Measurements from ENCODE around the gene RNU4-1.
"Not testable (repeated sequence)": the region's sequence is repeated elsewhere in the genome, so short reads cannot be mapped to it uniquely, and the experiment has no call there.

The RNU4-1 gene

DNA sequence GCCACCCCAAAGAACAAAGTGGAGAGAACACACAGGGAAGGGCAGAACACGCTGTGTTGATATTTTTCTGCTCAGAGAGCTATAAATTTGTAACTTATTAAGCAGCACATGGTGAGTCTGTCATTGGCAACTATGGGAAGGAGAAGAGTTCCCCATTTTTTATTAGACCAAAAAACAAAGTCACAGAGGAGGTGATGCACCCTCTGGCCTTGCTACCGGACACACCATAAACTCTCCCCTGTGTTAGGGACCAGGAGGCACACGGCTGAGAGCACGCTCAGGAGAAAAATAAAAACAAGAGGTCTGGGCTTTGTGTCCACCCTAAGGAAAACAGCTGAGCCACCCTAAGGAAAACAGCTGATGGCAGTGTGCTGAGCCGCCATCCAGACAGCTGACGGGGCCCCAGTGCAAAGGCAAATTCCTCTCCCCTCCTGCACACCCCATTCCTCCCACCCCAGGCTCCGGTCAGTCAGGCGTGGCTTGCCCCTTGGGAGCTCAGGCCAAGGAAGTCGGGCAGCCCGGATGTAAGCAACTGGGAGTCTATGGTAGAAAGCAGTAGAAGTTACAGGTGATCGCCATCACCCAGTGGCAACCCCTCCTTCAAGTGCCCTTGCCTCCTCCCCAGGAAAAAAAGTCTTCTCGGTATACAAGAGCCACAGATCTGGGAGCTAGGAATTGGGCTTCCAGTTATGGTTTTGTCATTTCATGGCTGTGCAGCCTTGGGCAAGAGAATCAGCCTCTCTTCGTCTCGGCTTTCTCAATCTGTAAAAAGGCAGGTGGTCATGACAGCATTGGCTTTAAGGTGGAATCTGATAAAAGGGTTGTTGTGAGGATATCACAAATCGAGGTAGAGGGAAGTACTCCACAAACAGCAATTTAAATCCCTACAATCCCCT lies 29.9 kb downstream of the RNU4-1 start:
- intact Hi-C loops (cut with DNase I), result no loop called here
- no peak for DNase-seq

DNA sequence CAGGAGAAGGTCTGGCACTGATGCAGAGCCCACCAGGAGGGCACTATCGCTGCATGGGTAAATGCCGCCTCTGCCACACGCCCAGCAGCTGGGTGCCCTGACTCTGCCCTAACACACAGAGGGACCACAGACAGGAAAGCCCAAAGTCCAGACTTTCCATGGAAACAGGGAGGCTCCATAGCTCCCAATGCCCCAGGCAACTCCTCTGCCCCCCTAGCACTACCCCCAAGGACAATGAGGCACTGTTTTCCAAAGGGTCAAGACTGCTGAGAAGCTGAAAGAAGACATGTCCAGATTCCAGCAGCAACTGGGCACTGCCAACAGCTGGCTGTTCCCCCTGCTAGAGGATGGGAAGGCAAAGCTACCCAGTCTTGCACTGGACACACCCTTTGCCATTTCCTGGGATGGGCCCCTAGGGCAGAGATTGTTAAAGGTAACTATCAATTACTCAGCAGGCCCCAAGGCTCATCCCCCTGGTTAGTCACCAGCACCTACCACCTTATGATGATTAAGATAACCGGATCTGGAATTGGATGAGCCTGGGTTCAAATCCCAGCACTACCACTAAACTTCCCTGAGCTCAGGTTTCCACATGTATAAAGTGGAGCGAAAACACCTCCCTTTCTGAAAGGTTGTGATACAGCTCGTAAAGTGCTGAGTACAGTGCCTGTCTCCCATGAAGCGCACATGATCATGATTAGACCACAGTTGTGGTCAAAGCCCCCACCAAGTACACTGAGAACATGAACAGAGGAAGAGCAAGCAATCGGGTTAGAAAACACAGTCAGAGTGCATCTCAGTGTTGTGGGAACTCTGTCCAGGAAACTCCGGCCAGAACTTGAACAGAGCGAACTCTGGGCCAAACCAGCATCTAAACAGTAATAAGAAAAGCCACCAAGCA lies 30.8 kb downstream of the RNU4-1 start:
- DNase-seq, result peak in 20 of 42 donors; percentile 16 to 65 (median 36)
- intact Hi-C loops (cut with DNase I), result no loop called here

DNA sequence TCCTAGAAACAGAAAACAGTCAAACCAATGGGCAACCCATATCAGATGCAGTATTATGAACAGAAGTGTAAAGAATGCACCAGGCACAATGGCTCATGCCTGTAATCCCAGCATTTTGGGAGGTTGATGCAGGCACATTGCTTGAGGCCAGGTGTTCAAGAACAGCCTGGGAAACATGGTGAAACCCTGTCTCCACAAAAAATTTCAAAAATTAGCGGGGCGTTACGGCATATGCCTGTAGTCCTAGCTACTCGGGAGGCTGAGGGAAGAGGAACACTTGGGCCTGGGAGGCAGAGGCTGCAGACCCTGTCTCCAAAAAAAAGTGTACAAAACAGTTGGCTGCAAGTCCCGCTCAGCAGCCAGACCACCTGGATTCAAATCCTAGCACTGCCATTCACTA lies 32.4 kb downstream of the RNU4-1 start:
- DNase-seq, result no peak
- intact Hi-C loops (cut with DNase I), result no loop called here

DNA sequence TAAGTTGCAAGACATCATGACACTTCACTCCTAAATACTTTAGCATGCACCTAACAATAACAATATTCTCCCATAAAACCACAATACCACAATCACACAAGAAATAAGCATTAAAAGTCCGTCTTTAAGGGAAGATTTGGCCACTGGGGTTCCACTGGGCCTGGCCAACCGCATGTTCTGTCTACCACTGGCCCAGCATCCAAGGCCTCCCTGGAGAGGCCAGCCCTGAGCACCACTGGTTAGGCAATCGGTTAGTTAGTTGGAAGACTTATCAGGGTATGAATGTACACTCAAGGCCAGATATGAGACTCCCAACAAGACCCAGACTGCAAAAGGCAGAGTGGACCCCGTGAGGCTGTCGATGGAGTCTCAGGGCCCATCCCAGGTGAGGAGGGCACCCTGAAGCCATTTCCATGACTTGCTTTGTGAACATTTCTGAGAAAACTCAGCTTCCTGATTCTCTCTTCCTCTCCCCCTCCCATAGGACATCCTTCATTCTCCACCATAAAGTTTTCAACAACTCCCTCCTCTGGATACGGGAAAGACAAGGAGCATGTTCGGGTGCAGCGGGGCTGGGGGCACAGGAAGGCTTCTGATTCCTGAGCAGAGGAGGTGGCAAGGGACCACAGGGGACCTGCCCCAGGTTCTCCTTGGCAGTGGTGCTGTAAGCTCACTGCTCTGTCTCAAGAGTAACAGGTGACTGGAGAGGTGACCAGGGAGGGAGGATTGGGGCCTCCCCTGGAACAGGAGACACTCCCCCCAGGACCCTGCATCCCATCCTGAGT lies 33.4 kb downstream of the RNU4-1 start:
- no peak for DNase-seq
- intact Hi-C loops (cut with DNase I), result no loop called here

DNA sequence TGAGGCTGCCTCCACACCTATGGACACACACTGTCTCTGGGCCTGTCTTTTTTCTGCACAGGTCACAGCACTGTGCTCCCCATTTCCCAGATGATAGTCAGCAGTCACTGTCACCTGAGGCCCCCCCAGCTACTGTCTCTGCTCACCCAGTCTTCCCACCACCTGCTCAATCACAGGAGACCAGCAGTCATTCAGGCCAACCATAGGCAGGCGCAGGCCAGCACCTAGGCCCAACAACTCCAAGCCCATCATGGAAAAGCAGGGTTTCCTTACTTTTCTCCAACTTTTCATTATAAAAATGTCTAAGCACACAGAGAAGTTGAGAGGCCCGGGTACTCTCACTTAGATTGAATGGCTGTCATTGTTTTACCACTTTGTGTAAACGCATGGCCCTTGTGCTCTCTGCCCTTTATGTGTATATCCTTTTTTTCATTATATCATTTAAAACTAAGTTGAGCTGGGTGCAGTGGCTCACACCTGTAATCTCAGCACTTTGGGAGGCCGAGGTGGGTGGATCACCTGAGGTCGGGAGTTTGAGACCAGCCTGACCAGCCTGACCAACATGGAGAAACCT lies 34.6 kb downstream of the RNU4-1 start:
- intact Hi-C loops (cut with DNase I), result no loop called here
- no peak for DNase-seq

DNA sequence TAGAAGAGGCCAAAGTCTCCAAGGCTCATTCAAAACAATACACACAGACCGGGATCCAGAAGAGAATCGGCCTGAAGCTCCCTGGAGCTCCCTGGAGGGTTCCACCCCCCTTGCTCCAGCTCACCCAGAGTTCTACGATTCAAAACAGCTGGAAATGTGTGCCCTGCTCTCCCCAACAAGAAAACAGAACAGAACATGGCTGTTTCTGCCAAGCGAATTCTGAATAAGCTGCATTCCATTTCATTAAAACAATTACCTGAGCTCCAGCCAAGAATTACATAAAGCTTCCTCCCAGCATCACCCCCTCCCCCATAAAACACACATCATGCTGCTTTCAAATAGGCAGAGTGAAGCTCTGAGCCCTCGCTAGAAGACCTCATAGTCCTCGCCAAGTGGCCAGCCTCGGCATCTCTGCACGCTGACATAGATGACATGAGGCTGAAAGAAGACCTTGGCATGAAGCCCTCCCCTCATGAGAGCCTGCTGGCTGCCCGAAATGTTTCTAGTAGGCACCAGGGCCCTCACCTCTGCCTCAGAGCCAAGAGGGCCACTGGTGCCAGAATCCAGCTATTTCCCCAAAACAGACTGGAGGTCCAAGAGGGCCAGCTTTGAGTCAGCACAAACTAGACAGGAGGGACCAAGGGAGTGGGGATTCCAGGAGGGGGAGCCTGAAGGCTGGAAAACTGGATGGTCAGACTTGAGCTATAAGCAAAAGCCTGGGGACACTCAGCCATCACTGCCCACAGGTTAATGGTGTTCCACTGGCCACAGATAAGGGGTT lies 35.8 kb downstream of the RNU4-1 start:
- intact Hi-C loops (cut with DNase I), result no loop called here
- peak in 28 of 42 donors; percentile 28 to 79 (median 45) for DNase-seq

DNA sequence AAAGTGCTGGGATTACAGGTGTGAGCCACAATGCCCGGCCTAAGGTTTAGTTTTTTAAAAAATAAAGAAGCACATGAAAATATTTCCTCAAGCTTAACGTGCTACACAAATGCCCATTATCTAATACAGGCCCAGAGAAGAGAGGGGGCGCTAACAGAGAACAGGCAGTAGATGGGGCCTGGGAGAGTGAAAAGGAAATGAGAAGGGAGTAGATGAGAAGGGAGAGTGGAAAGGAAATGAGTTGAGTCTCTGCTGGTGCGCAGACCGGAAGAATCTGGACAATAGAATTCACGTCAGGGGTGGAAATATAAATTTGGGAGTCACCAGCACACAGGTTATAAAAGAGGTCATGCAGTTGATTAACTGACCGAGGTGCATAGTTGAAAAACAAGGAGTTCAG lies 38.2 kb downstream of the RNU4-1 start:
- intact Hi-C loops (cut with DNase I), result no loop called here

DNA sequence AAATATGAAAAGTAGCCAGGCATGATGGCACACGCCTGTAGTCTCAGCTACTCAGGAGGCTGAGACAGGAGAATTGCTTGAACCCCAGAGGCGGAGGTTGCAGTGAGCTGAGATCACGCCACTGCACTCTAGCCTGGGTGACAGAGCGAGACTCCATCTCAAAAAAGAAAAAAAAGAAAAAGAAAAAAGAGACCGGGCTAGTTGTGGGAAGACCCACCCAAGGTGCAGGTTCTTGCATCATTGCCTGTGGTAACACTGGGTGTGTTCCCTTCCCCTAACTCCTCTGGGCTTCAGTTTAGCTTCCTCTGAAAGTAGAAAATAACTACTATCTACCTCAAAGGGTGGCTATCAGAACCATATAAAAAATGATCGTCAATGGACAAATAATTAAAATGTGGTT lies 39.7 kb downstream of the RNU4-1 start:
- DNase-seq; intact Hi-C loops (cut with DNase I): not testable (repeated sequence)

More for the DNA sequence above, 38.2 kb downstream of the RNU4-1 start:
- DNase-seq, result no peak

DNA sequence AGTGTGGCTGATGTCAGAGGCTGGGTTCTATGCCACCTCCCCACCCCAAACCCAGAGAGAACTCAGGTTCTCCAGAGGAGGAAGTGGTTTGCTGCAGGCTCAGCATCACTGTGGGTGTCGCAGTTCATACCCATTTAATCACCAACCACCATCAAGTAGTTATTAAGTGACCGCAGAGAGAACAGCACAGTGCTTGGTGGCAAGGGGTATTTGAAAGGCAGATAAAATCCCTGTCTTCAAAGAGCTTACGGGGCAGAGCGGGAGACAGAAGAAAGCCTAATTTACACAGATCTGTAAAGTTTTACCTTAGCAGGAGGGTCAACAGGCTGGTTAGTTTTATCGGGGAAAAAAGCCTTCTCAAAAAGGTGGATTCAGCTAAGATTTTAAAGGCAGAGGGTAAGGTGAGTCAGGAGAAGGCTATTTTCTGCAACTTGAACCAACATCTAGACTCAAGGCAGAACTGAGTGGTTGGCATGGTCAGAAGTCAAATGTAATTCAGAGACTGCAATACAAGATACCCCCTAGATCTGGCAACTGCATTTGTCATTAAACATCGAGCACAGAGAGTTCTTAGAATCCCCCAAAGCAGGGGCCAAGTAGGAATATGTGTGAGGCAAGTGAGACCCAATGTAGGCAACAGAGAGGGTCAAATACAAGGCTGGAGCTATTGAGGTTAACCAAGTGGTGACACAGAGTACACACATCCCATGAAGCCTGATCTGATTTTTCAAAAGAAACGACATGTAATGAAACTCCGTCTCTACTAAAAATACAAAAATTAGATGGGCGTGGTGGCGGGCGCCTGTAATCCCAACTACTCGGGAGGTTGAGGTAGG lies 40.7 kb downstream of the RNU4-1 start:
- intact Hi-C loops (cut with DNase I), result no loop called here
- DNase-seq, result no peak

DNA sequence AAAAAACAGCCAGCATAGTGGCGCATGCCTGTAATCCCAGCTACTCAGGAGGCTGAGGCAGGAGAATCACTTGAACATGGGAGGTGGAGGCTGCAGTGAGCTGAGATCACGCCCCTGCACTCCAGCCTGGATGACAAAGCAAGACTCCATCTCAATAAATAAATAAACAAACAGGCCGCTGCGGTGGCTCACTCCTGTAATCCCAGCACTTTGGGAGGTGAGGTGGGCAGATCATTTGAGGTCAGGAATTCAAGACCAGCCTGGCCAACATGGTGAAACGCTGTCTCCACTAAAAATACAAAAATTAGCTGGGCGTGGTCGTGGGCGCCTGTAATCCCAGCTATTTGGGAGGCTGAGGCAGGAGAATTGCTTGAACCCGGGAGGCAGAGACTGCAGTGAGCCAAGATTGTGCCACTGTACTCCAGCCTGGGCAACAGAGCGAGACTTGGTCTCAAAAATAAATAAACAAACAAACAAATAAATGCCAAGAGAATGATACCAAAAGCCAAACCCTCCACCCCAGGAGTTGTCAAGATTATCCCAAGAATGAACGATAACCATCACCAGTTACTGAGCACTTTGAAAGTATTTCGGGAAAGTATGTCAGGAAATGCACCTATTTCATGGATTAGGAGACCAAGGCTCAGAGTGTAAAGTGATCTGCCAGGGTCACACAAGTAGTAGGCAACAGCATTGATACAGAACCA lies 41.5 kb downstream of the RNU4-1 start:
- DNase-seq; intact Hi-C loops (cut with DNase I): not testable (repeated sequence)

DNA sequence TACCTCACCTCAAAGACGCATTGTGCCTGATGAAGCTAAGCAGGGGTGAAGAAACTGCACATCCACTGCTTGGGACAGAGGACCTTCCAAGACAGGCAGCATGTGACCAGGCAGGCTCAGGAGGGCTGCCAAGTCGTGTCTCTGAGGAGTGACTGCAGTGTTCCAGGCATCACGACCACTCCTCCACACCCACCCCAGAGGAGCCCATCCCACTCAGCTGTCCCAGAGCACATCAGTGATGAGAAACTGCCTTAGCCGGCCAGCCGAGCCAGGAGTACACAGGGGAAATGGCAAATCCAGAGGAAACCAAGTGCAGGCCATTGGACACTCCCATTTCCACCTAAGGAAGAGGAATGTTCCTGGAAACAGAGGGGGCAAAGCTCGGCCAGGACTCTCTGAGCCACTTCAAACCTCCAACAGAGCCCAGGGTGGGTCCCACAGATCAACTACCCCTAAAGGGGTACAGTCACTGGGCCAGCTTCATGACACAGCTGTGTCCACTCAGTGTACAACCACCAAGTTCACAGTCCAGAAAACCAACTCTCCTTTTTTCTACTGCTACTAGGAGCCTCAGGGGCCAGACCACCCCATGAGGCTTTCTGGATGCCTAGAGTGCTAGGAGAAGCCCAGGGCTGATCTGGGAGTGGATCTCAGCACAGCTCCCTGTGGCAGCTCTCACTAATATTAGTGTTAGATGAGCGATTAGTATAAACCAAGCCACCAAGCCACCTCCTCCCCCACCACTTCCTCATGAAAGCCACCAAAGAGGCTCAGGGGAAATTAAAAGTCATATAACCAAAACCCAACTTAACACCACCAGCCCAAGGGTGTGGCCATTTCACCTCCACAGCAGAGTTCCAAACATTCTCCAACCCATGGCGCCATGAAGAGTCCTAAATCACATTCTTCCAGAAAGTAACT lies 42.9 kb downstream of the RNU4-1 start:
- intact Hi-C loops (cut with DNase I), result no loop called here

DNA sequence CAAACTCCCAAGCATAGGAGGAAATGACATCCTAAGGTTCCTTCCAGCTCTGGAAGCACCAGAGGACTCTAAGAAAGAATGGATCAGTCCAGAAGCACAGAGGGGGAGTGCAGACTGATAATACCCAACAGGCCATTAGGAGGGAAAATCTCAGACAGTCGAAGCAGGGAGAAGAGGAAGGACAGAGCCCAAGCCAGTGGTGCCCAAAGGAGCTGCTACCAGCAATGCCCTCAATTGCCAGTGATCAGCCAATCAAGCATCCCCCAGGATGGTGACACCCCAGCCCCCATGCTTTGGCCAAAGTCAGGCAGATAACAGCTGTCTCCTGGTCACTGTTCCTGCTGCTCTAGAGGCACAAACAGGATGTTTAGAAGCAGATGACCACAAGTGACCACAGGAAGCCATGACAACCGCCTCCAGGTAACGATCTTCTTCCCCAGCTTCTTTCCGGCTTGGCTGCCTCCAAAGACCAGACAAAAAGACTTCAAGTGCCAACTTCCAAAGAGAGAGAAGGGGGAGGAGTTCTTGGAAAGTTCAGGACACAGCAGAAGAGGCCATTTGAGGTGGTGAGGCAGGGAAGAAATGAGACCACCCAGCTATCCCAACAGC lies 43.7 kb downstream of the RNU4-1 start:
- intact Hi-C loops (cut with DNase I), result no loop called here
- DNase-seq, result no peak

More for the DNA sequence above, 42.9 kb downstream of the RNU4-1 start:
- DNase-seq, result no peak

DNA sequence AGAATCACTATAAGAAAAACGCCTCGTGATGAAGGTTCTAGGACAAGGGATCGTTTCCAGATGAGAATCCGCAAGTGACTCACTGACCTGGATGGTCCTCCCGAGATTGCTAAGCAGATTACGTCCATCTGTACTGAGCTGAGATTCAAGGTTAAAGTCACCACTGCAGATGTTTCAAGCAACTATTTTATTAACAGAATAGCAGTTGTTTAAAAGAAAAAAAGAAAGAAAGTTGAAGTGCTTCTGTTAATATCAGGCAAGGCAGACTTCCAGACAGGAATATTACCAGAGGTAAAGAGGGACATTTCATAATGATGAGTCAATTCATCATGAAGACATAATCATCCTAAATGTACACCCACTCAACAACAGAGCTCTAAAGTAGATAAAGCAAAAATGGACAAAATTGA lies 45.4 kb downstream of the RNU4-1 start:
- DNase-seq, result no peak
- intact Hi-C loops (cut with DNase I), result no loop called here

DNA sequence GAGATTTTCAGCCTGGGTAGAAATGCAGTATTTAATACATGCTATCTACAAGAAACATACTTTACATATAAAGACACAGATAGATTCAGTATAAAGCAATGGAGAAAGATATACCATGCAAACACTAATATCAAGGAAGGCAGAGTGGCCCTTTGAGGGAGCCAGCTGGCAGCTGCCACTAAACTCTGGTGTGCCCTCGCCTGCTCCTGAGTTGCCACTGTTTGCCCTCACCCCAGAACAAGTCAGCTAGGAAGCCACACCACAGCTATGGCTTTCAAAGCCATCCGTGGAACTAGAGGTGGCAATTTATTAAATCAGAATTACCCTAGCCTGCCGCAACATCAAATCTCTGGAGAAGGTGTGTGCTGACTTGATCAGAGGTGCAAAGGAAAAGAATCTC lies 45.9 kb downstream of the RNU4-1 start:
- DNase-seq, result no peak
- intact Hi-C loops (cut with DNase I), result no loop called here

DNA sequence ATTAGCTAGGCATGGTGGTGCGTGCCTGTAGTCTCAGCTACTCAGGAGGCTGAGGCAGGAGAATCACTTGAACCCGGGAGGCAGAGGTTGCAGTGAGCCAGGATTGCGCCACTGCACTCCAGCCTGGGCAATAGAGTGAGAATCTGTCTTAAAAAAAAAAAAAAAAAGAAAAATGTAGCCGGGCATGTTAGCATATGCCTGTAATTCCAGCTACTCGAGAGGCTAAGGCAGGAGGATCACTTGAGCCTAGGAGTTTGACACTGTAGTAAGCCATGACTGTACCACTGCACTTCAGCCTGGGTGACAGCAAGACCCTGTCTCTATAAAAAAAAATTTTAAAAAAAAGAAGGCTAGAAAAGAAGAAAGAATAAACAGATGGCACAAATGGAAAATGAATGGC lies 46.3 kb downstream of the RNU4-1 start:
- DNase-seq; intact Hi-C loops (cut with DNase I): not testable (repeated sequence)

Data from head of caudate nucleus (tissue), 42 donors.